HG03045 (cell line): ENCODE results near the gene HLA-DQB1.

ENCODE experiments used
- ATAC-seq: cut with Tn5 transposase; IDR thresholded peaks from one replicate; pipeline ENCODE4 v1.9.1; 2021; ENCODE audit warnings: mild to moderate bottlenecking, moderate library complexity; ENCODE audit not compliant: unreplicated experiment

The HLA-DQB1 gene

DNA sequence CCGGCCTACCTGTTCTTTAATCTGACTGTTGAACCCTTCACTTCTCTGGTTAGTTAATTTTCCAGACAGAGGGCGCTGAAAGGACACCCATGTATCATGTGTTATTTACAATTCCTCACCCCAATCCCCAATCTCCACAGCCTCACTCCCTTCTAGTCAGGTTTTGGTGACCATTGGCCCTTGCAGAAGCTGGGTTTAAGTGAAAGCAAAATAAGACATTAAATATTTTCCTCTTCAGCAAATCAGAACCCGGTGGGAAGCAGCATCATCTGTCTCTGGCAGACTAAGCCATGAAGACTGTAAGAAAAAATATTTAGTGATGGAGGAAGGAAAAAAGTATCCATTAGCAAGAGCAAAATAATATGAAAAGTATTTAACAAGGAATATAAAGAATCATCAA lies 38.6 kb downstream of the HLA-DQB1 start:
- no peak for ATAC-seq

DNA sequence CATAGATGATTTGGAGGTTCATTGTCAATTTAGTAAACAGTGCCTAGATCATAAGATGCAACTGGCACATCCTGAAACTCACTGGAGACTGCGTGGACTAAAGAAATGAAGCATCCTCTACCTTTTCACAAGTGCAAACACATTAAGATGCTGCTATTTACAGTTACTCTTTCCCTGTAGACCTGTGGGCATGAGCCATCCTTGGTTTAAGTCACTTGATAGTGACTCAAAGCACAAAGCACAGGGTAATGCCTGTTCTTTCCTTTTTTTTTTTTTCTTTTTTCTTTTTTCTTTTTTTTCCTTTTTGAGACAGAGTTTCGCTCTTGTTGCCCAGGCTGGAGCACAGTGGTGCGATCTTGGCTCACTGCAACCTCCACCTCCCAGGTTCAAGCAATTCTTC lies 39.2 kb downstream of the HLA-DQB1 start:
- ATAC-seq, result no peak

DNA sequence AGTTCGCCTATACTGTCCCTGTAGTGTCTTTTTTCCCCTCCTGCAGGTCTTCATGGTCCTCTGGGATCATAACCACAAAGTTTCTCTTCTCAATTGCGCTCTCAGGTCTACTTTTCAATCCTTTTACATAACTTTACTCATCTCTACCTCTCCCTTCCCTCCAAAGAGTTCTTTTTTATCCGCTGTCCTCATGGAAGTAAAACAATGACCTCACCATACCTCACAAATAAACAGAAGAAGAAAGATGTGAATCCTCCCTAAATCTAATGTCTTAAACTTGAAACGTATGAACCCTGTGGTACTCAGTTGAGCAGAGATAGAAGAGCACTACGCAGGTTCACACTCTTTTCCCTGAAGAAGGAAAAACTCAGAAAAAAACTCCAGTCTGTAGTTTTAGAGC lies 41.3 kb downstream of the HLA-DQB1 start:
- ATAC-seq, result no peak

DNA sequence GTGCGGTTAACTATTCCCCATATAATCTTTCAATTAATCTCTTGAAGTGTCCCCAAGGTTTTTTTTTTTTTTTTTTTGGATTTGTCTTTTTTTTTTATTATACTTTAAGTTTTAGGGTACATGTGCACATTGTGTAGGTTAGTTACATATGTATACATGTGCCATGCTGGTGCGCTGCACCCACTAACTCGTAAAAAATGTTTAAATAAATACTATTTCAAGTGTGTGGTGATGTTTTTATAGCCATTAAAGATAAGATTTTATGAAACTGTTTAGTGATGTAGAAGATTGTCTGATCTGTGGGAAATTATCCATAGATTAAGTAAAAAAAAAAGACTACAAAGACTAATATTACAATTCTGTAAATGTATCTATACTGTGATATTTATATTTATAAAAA lies 41.9 kb downstream of the HLA-DQB1 start:
- no peak for ATAC-seq

DNA sequence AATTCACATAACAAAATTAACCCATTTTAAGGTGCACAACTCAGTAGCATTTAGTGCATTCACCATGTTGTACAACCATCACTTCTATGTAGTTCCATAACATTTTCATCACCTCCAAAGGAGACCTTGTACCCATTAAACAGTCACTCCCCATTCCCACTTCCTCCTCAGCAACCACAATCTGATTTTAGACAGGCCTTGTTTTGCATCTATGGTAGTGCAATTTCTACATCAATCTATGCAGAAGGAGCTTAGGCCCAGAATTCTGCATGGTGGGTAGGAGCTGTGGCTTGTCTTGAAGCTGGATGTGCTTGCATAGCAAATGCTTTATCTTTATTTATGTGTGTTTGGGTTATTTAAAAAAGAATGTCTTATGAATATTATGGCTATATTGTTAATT lies 42.8 kb downstream of the HLA-DQB1 start:
- no peak for ATAC-seq

DNA sequence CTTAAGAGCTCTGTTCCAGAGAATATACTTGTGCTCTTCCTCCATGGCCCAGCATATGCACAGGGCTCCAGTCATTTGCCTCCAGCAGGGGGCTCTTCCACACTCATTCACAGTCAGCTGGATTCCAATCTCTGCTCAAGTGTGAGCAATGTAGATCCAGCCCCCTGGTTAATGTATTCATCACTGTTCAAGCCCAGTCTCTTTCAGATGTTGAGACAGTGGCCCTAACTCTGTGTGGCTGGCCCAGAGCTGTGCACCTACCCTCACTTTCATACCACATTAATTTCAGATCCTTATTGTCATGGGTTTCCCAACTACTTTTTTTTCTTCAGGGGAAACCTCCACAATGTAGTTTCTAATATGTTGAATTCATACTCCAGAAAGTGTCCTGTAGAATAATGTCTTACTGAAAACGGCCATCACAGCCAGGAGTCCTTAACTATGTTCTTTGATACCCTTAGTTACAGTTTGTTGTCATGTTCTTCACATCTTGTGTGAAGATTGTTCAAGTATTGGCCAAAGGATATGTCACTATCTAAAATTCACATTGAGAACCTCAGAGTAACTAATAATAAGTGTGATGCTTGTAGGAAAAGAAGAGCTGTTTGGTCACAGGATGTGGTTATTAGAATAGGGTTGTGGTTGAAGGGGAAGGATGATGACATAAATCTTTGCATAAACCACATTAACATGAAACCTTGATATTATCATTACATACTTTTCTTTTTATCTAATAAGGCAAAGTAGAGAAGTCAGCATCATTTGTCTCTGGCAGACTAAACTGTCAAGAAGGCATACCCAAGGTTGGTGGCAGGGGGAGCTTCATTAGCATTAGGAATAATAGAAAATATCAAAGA lies 43.7 kb downstream of the HLA-DQB1 start:
- ATAC-seq, result peak; percentile 70

DNA sequence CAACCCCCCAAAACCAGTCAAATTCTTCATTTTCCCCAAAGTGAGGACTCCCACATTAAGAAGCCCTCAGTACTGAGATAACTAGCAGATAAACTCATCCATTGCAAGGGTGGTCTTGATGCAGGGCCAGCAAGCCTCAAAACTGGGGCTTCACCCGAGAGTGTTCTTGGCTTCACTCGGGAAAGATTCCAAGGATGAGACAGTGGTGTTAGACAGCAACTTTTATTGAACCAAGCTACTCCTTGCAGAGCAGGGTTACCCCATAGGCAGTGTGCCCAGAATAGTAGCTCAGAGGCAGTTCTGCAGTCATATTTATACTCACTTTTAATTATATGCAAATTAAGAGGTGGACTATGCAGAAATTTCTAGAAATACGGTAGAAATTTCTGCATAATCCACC lies 45.1 kb downstream of the HLA-DQB1 start:
- ATAC-seq, result no peak

DNA sequence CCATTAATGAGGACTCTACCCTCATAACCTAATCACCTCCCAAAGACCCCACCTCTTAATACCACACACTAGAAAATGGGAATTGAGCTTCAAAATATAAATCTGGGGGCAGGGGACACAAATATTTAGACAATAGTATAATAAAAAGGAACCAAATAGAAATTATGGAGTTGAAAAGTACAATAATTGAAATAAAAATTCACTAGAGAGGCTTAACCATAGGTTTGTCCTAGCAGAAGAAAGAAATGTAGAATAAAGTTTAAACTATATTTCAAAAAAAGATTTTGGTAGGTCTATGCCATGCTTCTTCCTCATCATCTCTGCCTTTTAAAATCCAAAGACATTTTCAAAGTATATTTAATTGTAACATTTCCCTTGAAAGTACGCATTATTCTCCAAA lies 48.7 kb downstream of the HLA-DQB1 start:
- ATAC-seq, result no peak

DNA sequence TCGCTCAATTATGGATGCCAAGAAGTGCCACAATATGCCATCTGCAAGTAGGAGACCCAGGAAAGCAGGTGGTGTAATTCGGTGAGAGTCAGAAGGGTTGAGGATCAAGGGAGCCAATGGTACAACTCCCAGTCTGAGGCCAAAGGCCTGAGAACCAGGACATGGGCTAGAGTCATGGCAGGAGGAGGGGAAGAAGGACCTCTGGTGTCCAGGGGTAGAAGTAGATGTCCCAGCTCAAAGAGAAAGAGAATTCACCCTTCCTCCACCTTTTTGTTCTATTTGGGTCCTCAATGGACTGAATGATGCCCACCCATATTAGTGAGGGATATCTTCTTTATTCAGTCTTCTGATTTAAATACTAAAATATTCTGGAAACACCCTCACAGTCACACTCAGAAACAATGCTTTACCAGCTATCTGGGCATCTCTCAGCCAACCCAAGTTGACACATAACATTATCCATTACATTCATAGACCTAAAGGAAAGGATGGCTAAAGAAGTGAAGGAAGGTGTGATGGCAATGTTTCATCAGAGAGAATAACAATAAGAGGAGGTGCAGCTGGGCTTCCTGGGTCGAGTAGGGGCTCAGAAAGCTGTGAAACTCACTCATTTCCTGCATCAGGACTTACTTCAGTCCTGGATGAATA lies 50.4 kb downstream of the HLA-DQB1 start:
- ATAC-seq, result no peak

DNA sequence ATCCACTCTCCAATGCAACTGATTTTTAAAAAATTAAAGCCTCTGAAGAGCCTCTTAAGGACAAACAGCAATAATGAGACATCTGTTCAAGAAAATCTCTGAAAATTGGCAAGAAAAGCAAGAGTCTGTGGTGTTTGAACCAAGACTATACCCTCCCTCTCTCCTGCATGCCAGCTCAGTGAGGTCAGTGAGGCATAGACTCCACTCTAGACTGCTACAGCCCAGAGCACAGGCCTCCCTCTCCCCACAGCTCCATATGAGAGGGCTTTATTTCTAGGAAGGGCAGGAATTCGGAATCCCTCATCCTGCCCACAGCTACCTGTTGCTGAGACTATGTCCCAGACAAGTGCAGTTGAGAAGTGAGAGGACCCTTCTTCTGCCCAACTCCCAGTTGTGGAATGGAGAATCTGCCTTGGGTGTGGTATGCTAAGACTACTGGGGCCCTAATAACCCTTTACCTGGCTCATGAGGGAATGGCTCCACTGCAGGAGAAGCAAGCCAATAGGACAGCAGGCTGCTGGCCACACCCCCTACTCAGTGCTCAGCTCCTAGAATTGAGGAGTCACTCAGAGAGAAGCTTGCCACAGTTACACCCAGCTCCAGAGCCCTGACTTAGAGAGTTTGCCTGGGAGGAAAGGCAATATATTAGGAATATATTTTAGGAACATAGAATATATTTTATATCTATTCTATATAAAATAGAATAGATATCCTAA lies 51.9 kb downstream of the HLA-DQB1 start:
- ATAC-seq, result no peak

DNA sequence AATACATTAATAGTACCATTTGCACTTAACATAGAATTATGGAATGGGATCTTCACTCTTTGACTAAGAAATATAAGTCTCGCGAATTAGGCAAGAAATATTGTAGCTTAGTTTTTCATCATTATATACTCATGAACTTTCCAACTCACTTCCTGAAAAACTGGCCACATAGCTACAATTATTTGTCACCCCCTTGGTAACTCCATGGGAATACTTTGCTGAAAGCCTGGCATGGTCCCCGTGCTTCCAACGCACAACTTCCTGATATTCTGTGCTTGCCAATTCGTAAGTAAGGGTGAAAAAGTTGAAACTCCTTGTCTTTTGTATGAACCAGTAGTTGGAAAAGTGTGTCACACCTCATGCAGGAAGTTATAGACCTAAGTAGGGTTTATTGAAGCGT lies 53.0 kb downstream of the HLA-DQB1 start:
- ATAC-seq, result no peak

DNA sequence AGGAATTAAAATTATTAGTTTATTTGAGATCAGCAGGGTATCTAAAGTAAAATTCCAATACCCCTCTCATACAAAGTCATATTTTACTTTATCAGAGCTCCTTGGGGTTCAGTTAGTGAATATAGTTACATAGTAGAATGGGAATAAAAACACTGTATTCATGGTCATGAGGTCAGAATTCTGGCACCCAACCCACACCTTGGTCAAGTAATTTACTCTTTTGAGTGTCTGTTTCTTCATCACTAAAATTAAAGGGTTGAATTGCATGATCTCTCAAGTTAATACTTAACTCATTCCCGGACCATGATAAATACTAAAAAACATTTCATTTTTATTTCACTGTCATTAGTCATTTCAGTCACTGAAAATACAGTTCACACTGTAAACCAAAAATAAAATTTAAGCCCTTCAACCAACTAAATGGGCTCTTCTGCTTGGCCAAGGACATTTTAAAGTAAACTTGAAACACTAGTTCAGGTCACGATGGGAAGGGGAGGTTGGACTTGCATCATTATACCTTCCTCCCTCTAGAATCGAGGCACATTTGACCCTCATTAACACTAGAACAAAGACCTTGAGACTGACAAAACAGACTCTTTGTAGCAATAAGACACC lies 55.7 kb downstream of the HLA-DQB1 start:
- no peak for ATAC-seq

DNA sequence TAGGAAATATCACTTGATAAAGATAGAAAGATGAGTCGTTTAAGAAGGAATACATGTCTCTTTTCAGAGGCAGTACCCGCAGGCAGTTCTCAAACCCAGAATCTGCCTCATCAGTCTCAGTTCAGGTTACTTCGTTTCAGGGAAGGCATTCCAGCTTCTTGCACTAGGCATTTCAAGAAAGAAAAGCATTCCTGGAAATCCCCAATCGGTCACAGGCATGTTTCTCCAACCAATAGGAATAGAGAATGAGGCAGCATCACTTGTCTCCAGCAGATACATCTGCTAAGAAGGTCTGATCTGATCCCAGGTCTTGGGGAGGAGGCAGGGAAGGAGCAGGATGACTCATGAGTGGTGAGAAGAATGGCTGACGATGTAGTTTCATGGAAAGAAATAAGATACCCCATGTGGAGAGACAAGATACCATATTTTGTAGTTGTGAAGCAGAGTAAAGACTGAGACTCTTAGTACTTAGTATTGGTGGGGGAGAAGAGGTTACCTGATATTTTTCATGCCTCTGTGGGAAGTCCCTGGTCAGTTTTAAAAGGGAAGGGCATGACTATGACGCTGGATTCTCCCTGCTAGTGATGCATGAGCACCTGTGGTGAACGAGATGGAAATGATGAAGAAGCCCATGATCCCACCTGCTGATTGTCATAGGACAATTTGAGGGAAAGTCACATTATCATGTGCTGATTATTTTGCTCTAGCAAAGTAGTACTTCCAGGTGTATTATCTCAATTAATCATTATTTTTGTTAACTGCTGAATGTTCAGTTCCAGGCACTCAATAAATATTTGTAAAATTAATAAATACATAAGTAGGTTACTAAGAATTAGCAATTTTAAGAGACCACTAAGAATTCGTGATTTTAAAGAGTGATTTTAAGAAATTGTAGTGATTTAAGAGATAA lies 56.5 kb downstream of the HLA-DQB1 start:
- peak; percentile 88 for ATAC-seq
